MG63 (cell line): Measurements from ENCODE around the gene FRYL. TPM values are rescaled to one million over a fixed set of nuclear protein-coding genes. Genes with fewer than 3 reads are reported as not detected.

Experiments used
- DNase-seq: peaks from one replicate; pipeline ENCODE4 v3.0.0-alpha.2; 2020
- H3K27me3 ChIP-seq: fragments of 250-450 bp; sonication (Bioruptor Pico); 2 replicates; pipeline ENCODE4 v1.5.1; 2020; ENCODE audit warnings: mild to moderate bottlenecking, moderate library complexity
- H3K36me3 ChIP-seq: fragments of 250-450 bp; sonication (Bioruptor Pico); 2 replicates; pipeline ENCODE4 v1.5.1; 2020; ENCODE audit warnings: mild to moderate bottlenecking, moderate library complexity
- H3K4me3 ChIP-seq: fragments of 250-450 bp; sonication (Bioruptor Pico); 2 replicates; pipeline ENCODE4 v1.5.1; 2020; ENCODE audit warnings: mild to moderate bottlenecking, moderate library complexity
- H3K9me3 ChIP-seq: fragments of 250-450 bp; sonication (Bioruptor Pico); 2 replicates; pipeline ENCODE4 v1.5.1; 2020; ENCODE audit warnings: mild to moderate bottlenecking, moderate library complexity
- total RNA-seq: library from RNA; depleted of rRNA; stranded (reverse); fragments of >200 nt; shearing (Covaris generic); gene quantifications from 2 replicates; pipeline ENCODE4 v1.2.3, GENCODE V29; 2014; ENCODE audit warnings: low replicate concordance

FRYL gene
- total RNA-seq, 1 experiment from 2014 or later: 9.7 TPM

GRCh38 chr4:48634688-48635308, 145.3 kb downstream of the FRYL start:
- H3K36me3 ChIP-seq: no peaks in the 10 kb centered on the region; the same call in 1 of the 2 replicates
- H3K4me3 ChIP-seq: no peak overlapping the region
- H3K27me3 ChIP-seq: no peaks in the 10 kb centered on the region
- no peak for DNase-seq
- no peaks in the 10 kb centered on the region for H3K9me3 ChIP-seq

DNA sequence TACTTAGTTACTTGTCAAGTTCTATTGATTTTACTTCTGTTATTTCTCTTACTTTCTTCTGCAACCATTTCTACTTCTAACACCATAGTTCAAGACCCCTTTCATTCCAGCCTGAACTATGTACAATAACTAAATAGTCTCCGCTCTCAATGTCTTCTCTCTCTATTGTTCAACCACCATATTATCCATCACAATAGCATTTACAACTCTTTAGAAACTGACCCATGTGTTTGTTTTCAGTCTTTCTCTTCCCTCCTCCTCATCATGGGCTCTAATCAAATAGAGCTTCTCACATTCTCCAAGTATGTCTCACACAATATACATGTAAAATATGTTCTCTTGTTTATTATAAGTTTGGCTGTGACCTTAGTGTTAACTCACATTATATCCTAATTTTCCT, 146.4 kb downstream of the FRYL start:
- H3K9me3 ChIP-seq: no peaks in the 10 kb centered on the region
- no peak for DNase-seq

GRCh38 chr4:48629458-48629857, 150.6 kb downstream of the FRYL start:
- no peaks in the 10 kb centered on the region for H3K9me3 ChIP-seq
- H3K27me3 ChIP-seq: no peaks in the 10 kb centered on the region
- DNase-seq: no peak

More for the DNA sequence above, 146.4 kb downstream of the FRYL start:
- H3K36me3 ChIP-seq: no peaks in the 10 kb centered on the region; the same call in 1 of the 2 replicates
- H3K27me3 ChIP-seq: no peaks in the 10 kb centered on the region
- H3K4me3 ChIP-seq: no peak overlapping the region

DNA sequence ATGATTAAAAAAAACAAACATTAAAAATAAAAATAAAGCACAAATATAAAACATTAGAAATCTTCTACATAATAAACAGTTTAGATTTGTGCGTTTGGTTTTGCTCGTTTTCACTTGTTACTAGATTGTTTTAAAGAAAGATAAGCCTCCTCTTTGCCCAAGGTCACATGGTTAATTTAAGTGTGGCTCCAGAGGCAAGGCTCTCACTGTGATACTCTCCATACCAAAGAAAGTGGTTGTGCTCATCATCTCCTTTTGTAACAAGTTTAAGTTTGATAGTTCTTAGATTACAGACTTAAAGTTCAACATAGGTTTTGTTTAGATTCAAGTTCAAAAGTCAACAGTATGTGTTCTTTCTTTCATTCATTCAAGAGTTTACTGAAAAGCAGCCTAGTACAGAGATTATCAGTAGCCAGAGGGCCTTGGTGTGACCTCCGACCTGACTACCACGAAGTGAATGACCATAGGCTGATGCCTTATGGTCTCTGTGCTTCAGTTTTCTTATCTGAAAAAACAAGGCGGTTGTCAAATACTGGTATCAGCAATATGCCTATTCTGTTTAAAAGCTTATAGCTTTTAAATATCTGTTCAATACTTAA, 156.8 kb downstream of the FRYL start:
- Histone ChIP-seq H3K4me3 (no peak overlapping the region), H3K36me3 (no peaks in the 10 kb centered on the region), H3K9me3 (no peaks in the 10 kb centered on the region), H3K27me3 (no peaks in the 10 kb centered on the region)
- no peak for DNase-seq

More at GRCh38 chr4:48629458-48629857, 150.6 kb downstream of the FRYL start:
- no peak overlapping the region for H3K4me3 ChIP-seq
- H3K36me3 ChIP-seq: no peaks in the 10 kb centered on the region

DNA sequence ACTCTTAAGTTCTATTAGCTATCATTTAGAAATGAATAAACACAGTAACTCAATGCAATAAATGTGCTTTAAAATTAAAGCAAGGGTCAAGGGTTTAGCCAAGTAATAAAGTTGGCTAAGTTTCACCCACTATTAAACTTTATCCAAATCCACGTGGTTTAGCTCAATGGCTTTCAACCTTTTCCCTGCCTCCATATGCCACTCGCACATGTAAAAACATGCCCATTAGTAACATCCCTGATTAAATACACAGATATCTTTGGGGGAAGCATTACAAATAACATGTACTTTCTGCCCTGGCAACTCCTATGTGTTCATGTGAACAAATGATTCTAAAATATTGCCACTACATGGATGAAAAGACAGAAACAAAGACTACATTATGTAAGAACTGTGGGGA, 159.2 kb downstream of the FRYL start:
- no peak for DNase-seq
- Histone ChIP-seq H3K27me3 (no peaks in the 10 kb centered on the region), H3K4me3 (no peak overlapping the region), H3K36me3 (no peaks in the 10 kb centered on the region), H3K9me3 (no peaks in the 10 kb centered on the region)

DNA sequence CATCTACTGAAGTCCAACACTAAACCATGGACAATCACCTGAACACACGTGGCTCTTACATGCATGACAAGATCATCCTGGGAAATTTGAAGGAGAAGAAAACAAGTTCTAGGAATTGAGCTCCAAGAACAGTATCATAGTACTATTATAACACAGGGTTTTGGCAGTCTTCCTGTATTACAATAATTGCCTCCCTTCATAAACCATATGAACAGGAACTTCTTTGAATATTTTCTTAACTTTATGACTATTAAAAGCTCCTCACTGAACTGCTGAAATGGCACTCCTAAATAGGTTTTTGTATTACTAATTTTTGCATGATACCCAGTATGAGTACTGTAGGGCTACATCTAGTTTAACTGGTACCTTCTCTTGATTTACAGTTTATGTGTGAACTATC, 160.0 kb downstream of the FRYL start:
- Histone ChIP-seq H3K9me3 (no peaks in the 10 kb centered on the region), H3K27me3 (no peaks in the 10 kb centered on the region), H3K36me3 (no peaks in the 10 kb centered on the region), H3K4me3 (no peak overlapping the region)
- DNase-seq: no peak

GRCh38 chr4:48604527-48604926, 175.6 kb downstream of the FRYL start:
- DNase-seq: no peak
- no peaks in the 10 kb centered on the region for H3K27me3 ChIP-seq

DNA sequence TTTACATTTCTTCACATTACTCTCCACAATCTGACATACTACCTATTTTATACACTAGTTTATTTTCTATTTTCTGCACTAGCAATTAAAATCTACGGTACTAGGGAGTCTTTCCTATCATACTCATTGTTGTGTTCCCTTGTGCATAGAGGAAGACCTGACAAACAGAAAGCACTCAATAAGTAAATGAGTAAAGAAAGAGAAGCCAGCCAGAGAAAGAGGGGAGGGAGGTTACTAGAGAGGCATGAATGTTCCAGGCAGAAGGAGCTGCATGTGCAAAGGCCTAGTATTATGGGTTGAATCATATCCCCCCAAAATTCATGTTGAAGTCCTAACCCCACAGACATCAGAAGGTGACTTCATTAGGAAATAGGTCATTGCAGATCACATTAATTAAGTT, 176.0 kb downstream of the FRYL start:
- Histone ChIP-seq H3K9me3 (no peaks in the 10 kb centered on the region), H3K27me3 (no peaks in the 10 kb centered on the region), H3K36me3 (no peaks in the 10 kb centered on the region), H3K4me3 (no peak overlapping the region)
- DNase-seq: no peak

More at GRCh38 chr4:48604527-48604926, 175.6 kb downstream of the FRYL start:
- no peak overlapping the region for H3K4me3 ChIP-seq
- no peaks in the 10 kb centered on the region for H3K36me3 ChIP-seq
- no peaks in the 10 kb centered on the region for H3K9me3 ChIP-seq

GRCh38 chr4:48603366-48604003, 176.6 kb downstream of the FRYL start:
- H3K9me3 ChIP-seq: no peaks in the 10 kb centered on the region
- no peak for DNase-seq
- H3K36me3 ChIP-seq: no peaks in the 10 kb centered on the region; the same call in 1 of the 2 replicates
- H3K27me3 ChIP-seq: no peaks in the 10 kb centered on the region
- no peak overlapping the region for H3K4me3 ChIP-seq

GRCh38 chr4:48602763-48603162, 177.3 kb downstream of the FRYL start:
- Histone ChIP-seq H3K4me3 (no peak overlapping the region), H3K36me3 (no peaks in the 10 kb centered on the region; the same call in 1 of the 2 replicates), H3K9me3 (no peaks in the 10 kb centered on the region), H3K27me3 (no peaks in the 10 kb centered on the region)
- no peak for DNase-seq

DNA sequence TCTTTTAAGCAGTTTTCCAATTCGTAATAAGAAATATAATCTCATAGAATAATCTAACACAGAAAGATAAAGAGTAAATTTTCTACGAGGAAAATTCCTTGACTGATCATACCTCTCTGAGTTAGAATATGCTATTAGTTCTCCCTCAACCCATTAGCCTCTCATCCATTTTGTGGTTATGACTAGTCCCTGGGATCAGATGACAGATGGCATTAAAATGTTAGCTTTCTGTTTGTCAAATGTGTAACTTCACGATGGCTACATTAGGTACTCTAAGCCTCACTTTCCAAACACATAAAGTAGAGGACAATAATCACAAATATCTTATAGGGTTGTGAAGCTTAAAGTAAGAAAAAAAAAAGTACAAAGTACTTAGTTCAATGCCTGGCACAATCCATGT, 177.9 kb downstream of the FRYL start:
- Histone ChIP-seq H3K27me3 (no peaks in the 10 kb centered on the region), H3K36me3 (no peaks in the 10 kb centered on the region; the same call in 1 of the 2 replicates), H3K9me3 (no peaks in the 10 kb centered on the region), H3K4me3 (no peak overlapping the region)
- DNase-seq: no peak

DNA sequence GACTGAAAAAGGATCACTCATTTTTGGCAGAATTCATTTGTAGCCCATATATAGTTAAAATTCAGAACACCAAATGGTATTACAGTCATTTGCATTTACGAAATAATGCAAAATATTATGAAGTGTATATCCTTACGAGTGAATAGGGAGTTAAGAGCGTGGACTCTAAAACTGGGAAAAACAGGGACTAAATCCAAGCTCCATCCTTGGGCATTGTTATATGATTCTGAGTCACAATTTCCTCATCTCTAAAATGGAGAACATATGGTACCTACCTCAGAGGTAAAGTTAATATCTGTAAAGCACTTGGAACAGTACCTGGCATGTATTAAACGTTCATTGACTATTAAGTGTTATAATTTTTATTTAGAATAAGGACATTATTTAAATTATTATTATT, 183.7 kb downstream of the FRYL start:
- Histone ChIP-seq H3K4me3 (no peak overlapping the region), H3K36me3 (peaks cover 7% of the 10 kb centered on the region; the same call in 1 of the 2 replicates), H3K27me3 (no peaks in the 10 kb centered on the region), H3K9me3 (no peaks in the 10 kb centered on the region)
- DNase-seq: no peak

DNA sequence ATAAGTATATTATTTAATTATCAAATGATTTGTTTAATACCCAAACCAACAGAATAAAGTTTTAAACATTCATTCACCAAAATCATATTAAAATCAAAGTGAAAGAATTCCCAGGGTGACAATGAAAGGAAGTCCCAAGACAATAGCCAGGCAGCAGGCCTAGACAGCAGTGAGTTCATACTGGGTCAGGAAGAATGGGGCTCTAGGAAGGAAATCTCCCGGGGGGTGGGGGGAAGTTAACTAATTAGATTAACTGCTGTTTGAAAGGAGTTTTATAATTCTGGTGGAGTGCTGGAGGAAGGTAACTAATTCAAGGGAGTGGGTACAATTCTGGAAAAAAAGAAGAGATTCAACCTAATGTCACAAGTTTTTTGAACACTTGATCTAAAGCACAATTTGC, 185.9 kb downstream of the FRYL start:
- no peaks in the 10 kb centered on the region for H3K27me3 ChIP-seq
- H3K4me3 ChIP-seq: no peak overlapping the region
- DNase-seq: no peak
- H3K9me3 ChIP-seq: no peaks in the 10 kb centered on the region
- H3K36me3 ChIP-seq: peaks cover 7% of the 10 kb centered on the region; the same call in 1 of the 2 replicates

GRCh38 chr4:48591372-48591771, 188.7 kb downstream of the FRYL start:
- no peak for DNase-seq
- Histone ChIP-seq H3K4me3 (no peak overlapping the region), H3K36me3 (peaks cover 7% of the 10 kb centered on the region; the same call in 1 of the 2 replicates), H3K27me3 (no peaks in the 10 kb centered on the region), H3K9me3 (no peaks in the 10 kb centered on the region)

- Histone ChIP-seq H3K36me3 (peaks cover 7% of the 10 kb centered on the region; the same call in 1 of the 2 replicates), H3K27me3 (no peaks in the 10 kb centered on the region), H3K4me3 (no peak overlapping the region), H3K9me3 (no peaks in the 10 kb centered on the region)
- no peak for DNase-seq
These were observed 189.2 kb downstream of the FRYL start for GRCh38 chr4:48590884-48591283.

DNA sequence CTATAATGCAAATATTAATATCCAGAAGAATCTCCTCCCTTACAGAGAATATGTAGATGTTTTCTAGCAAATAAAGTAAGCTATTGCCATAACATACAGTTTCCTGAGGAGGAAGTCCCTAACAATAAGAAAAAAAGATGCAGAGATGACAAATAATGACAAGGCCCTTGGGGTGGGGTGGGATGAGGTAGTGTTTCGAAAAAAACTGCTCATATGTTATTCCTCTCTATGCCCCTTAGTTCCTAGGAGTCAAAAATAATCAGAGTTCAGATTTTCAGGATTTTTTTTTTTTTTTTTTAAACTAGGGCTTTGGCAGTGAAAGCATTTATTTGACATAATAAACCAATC, 191.0 kb downstream of the FRYL start:
- H3K9me3 ChIP-seq: no peaks in the 10 kb centered on the region
- no peaks in the 10 kb centered on the region for H3K36me3 ChIP-seq
- DNase-seq: no peak
- H3K27me3 ChIP-seq: no peaks in the 10 kb centered on the region
- no peak overlapping the region for H3K4me3 ChIP-seq

DNA sequence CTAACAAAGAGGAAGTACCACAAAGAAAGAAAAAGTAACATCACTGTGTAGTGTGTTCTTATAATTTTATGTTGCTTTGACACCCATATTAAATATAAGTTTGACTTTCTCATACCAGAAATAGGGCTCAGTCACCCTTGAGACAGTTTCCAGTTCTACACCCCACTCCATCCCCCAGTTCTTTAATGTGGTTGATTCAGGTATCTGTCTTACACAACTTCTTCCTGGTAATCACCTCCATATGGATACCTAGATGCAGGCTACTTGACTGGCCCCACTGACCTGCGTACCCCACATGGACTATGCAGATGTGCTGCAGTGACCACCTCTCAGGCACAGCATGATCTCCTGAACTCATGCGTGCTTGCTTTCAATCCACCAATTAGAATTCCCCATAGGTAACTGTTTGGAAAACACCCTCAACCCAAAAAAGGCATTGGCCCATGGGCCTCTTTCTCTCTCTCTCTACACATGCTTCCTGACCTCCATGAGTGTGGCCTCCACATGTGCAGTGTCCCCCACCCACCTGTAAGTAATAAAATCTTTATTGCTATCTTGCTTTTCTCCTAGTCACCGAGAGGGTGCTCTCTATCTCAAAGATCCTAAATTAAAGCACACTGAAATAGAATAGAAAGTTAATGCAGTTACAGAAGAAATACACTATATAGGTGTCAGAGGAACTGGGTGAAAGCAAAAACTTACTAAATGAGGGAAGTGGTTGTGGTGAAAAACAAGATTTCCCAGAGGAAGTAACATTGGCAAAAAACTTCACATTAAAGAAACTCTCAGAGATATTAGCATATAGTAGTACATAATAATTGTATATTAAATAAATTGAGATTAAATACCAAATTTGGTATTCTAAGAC, 191.6 kb downstream of the FRYL start:
- Histone ChIP-seq H3K4me3 (no peak overlapping the region), H3K27me3 (no peaks in the 10 kb centered on the region), H3K9me3 (no peaks in the 10 kb centered on the region), H3K36me3 (no peaks in the 10 kb centered on the region)
- no peak for DNase-seq
